OCI-LY3 (cell line): ENCODE results near the gene SLC32A1.

Experiments used
- H2AFZ ChIP-seq: fragments of 200-600, 300-600 bp; shearing (Covaris generic); 2 replicates; pipeline ENCODE4 v1.6.0; 2014; ENCODE audit warnings: antibody characterized with exemption, low read depth, low read length
- H3K27ac ChIP-seq: fragments of 200-600, 300-600 bp; sonication (generic); 2 replicates; pipeline ENCODE4 v1.5.1; 2014; ENCODE audit warnings: mild to moderate bottlenecking, low read length, moderate library complexity, mixed read lengths
- H3K27me3 ChIP-seq: fragments of 200-600, 300-600 bp; sonication (generic); 2 replicates; pipeline ENCODE4 v1.6.1; 2014; ENCODE audit warnings: low read depth, low read length, mixed read lengths
- H3K36me3 ChIP-seq: fragments of 200-600, 300-600 bp; sonication (generic); replicated peaks from 2 replicates; pipeline ENCODE3; 2014; ENCODE audit warnings: low read depth, low read length, mixed read lengths
- H3K4me1 ChIP-seq: fragments of 300-600, 200-600 bp; sonication (generic); 2 replicates; pipeline ENCODE4 v1.6.1; 2014; ENCODE audit warnings: low read length, mixed read lengths
- H3K4me2 ChIP-seq: fragments of 200-600, 300-600 bp; sonication (generic); 2 replicates; pipeline ENCODE4 v1.6.1; 2014; ENCODE audit warnings: low read length, mixed read lengths
- H3K4me3 ChIP-seq: fragments of 300-600, 200-600 bp; sonication (generic); 2 replicates; pipeline ENCODE4 v1.5.1; 2014; ENCODE audit warnings: antibody characterized with exemption, mild to moderate bottlenecking, low read length, moderate library complexity
- H3K79me2 ChIP-seq: fragments of 300-600, 200-600 bp; shearing (Covaris generic); 2 replicates; pipeline ENCODE4 v1.6.1; 2014; ENCODE audit warnings: mild to moderate bottlenecking, low read length, mixed read lengths
- H3K9ac ChIP-seq: fragments of 300-600, 200-600 bp; shearing (Covaris generic); 2 replicates; pipeline ENCODE4 v1.6.0; 2014; ENCODE audit warnings: mild to moderate bottlenecking, low read length, moderate library complexity
- H3K9me3 ChIP-seq: fragments of 200-600, 300-600 bp; shearing (Covaris generic); 2 replicates; pipeline ENCODE4 v1.6.1; 2014; ENCODE audit warnings: low read length, mixed read lengths; ENCODE audit not compliant: insufficient read depth
- H4K20me1 ChIP-seq: fragments of 200-600, 300-600 bp; sonication (generic); 2 replicates; pipeline ENCODE4 v1.6.1; 2016; ENCODE audit warnings: low read length, mixed read lengths; ENCODE audit not compliant: insufficient read depth
- CTCF ChIP-seq: fragments of 200-600, 300-600 bp; sonication (generic); IDR thresholded peaks from 2 replicates; pipeline ENCODE4 v1.5.1; 2014; ENCODE audit warnings: antibody characterized with exemption, low read length, low read depth
- EZH2phosphoT487 ChIP-seq: fragments of 200-600 bp; shearing (Covaris generic); IDR thresholded peaks from 2 replicates; pipeline ENCODE4 v1.6.1; 2018; ENCODE audit warnings: antibody characterized with exemption, mixed run types, low read depth

The SLC32A1 gene

GRCh38 chr20:38760978-38761377, 36.7 kb downstream of the SLC32A1 start:
- Histone ChIP-seq H4K20me1 (no peaks in the 10 kb centered on the region), H3K4me3 (no peak overlapping the region), H3K4me1 (no peaks in the 10 kb centered on the region), H3K27ac (no peak overlapping the region), H3K9ac (no peak overlapping the region), H3K4me2 (no peak overlapping the region), H3K79me2 (no peaks in the 10 kb centered on the region), H2AFZ (no peak overlapping the region), H3K27me3 (no peaks in the 10 kb centered on the region), H3K9me3 (no peaks in the 10 kb centered on the region), H3K36me3 (peaks cover 63% of the 10 kb centered on the region)
- no peak for TF ChIP-seq CTCF
- no peak for TF ChIP-seq EZH2phosphoT487

GRCh38 chr20:38762174-38762573, 37.9 kb downstream of the SLC32A1 start:
- no peak for TF ChIP-seq EZH2phosphoT487
- no peak for TF ChIP-seq CTCF
- Histone ChIP-seq H4K20me1 (no peaks in the 10 kb centered on the region), H3K27ac (no peak overlapping the region), H3K4me3 (no peak overlapping the region), H3K36me3 (peaks cover 64% of the 10 kb centered on the region), H2AFZ (no peak overlapping the region), H3K4me2 (no peak overlapping the region), H3K79me2 (no peaks in the 10 kb centered on the region), H3K9me3 (no peaks in the 10 kb centered on the region), H3K27me3 (no peaks in the 10 kb centered on the region), H3K4me1 (no peaks in the 10 kb centered on the region), H3K9ac (no peak overlapping the region)

- H3K9ac ChIP-seq = no peak overlapping the region
- no peak for TF ChIP-seq EZH2phosphoT487
These were observed 39.3 kb downstream of the SLC32A1 start for GRCh38 chr20:38763616-38764015.

GRCh38 chr20:38764567-38765318, 40.5 kb downstream of the SLC32A1 start:
- H3K79me2 ChIP-seq = no peaks in the 10 kb centered on the region
- H3K4me1 ChIP-seq = no peaks in the 10 kb centered on the region
- no peak for TF ChIP-seq EZH2phosphoT487
- TF ChIP-seq CTCF = no peak
- no peak overlapping the region for H3K4me3 ChIP-seq
- H3K4me2 ChIP-seq = no peak overlapping the region
- H3K9ac ChIP-seq = no peak overlapping the region
- H3K27ac ChIP-seq = no peak overlapping the region
- no peaks in the 10 kb centered on the region for H4K20me1 ChIP-seq
- H3K9me3 ChIP-seq = no peaks in the 10 kb centered on the region
- no peaks in the 10 kb centered on the region for H3K27me3 ChIP-seq
- peaks cover 61% of the 10 kb centered on the region for H3K36me3 ChIP-seq
- no peak overlapping the region for H2AFZ ChIP-seq

More at GRCh38 chr20:38763616-38764015, 39.3 kb downstream of the SLC32A1 start:
- Histone ChIP-seq H3K4me3 (no peak overlapping the region), H3K36me3 (peaks cover 63% of the 10 kb centered on the region), H3K9me3 (no peaks in the 10 kb centered on the region), H3K4me1 (no peaks in the 10 kb centered on the region), H2AFZ (no peak overlapping the region), H4K20me1 (no peaks in the 10 kb centered on the region), H3K79me2 (no peaks in the 10 kb centered on the region), H3K27ac (no peak overlapping the region), H3K4me2 (no peak overlapping the region), H3K27me3 (no peaks in the 10 kb centered on the region)
